ENCODE results near the gene TREML1.

- TF ChIP-seq REST (IDR thresholded peaks at IDR 0.05) = no peak
- TF ChIP-seq CTCF (IDR thresholded peaks at IDR 0.05; ENCODE audit: low read depth, low read length, missing input control) = no peak
- no peak for TF ChIP-seq SP1 (IDR thresholded peaks at IDR 0.05)
- no peak for TF ChIP-seq EGR1 (IDR thresholded peaks at IDR 0.05; ENCODE audit: low read depth in 2 of 2)
- TF ChIP-seq ZBTB33 (IDR thresholded peaks at IDR 0.05) = no peak
- no peak for TF ChIP-seq TAF1 (conservative IDR thresholded peaks at IDR 0.05)
- no peak for TF ChIP-seq YY1 (IDR thresholded peaks at IDR 0.05)
- TF ChIP-seq RAD21 (IDR thresholded peaks at IDR 0.05) = no peak
- no peak for TF ChIP-seq FOXA1 (IDR thresholded peaks at IDR 0.05)
- TF ChIP-seq RXRA (IDR thresholded peaks at IDR 0.05) = no peak
- no peak for TF ChIP-seq JUND (IDR thresholded peaks at IDR 0.05)
- no peak for TF ChIP-seq MAX (IDR thresholded peaks at IDR 0.05)
- TF ChIP-seq ATF3 (IDR thresholded peaks at IDR 0.05) = no peak
- no peak for TF ChIP-seq NR2F2 (IDR thresholded peaks at IDR 0.05)
Observed at GRCh38 chr6:41103847-41104246, 50.3 kb downstream of the TREML1 start.

Measured in liver (tissue), 3 donors.